ENCODE data around the gene HOXD9.

The HOXD9 gene

GRCh38 chr2:176100547-176101140 lies 21.9 kb upstream of the HOXD9 start:
- no peaks in the 10 kb centered on the region for H3K9me3 ChIP-seq (ENCODE audit: control insufficient read depth, insufficient read depth, low read length)
- DNase-seq (ENCODE audit: low read depth, low spot score) = no peak
- H3K27ac ChIP-seq (ENCODE audit: low read length) = no peak overlapping the region
- peaks cover 80% of the 10 kb centered on the region for H3K27me3 ChIP-seq (ENCODE audit: control insufficient read depth, insufficient read depth, low read length)
- WGBS (ENCODE audit: insufficient coverage, insufficient read length) = no CpG with 5 or more reads among the region's 28 CpGs
- no peak overlapping the region for H3K4me3 ChIP-seq (ENCODE audit: low read length)
- H3K36me3 ChIP-seq (ENCODE audit: control insufficient read depth, insufficient read depth, low read length) = no peaks in the 10 kb centered on the region; the same call in 1 of the 2 replicates
- peaks cover 5% of the 10 kb centered on the region for H3K4me1 ChIP-seq (ENCODE audit: control insufficient read depth, insufficient read depth, low read length)

- peaks cover 87% of the 10 kb centered on the region for H3K27me3 ChIP-seq (ENCODE audit: control insufficient read depth, insufficient read depth, low read length)
- no peak overlapping the region for H3K27ac ChIP-seq (ENCODE audit: low read length)
- DNase-seq (ENCODE audit: low read depth, low spot score) = no peak
- H3K36me3 ChIP-seq (ENCODE audit: control insufficient read depth, insufficient read depth, low read length) = no peaks in the 10 kb centered on the region; the same call in 1 of the 2 replicates
- no peak overlapping the region for H3K4me3 ChIP-seq (ENCODE audit: low read length)
- no CpG with 5 or more reads among the region's 2 CpGs for WGBS (ENCODE audit: insufficient coverage, insufficient read length)
- H3K4me1 ChIP-seq (ENCODE audit: control insufficient read depth, insufficient read depth, low read length) = peaks cover 5% of the 10 kb centered on the region
- no peaks in the 10 kb centered on the region for H3K9me3 ChIP-seq (ENCODE audit: control insufficient read depth, insufficient read depth, low read length)
Measured at GRCh38 chr2:176101216-176101830, 21.2 kb upstream of the HOXD9 start.

GRCh38 chr2:176101842-176102241 lies 20.7 kb upstream of the HOXD9 start:
- no CpG with 5 or more reads among the region's 5 CpGs for WGBS (ENCODE audit: insufficient coverage, insufficient read length)
- H3K4me3 ChIP-seq (ENCODE audit: low read length) = no peak overlapping the region
- peaks cover 5% of the 10 kb centered on the region for H3K4me1 ChIP-seq (ENCODE audit: control insufficient read depth, insufficient read depth, low read length)
- DNase-seq (ENCODE audit: low read depth, low spot score) = no peak
- no peaks in the 10 kb centered on the region for H3K9me3 ChIP-seq (ENCODE audit: control insufficient read depth, insufficient read depth, low read length)
- no peaks in the 10 kb centered on the region; the same call in 1 of the 2 replicates for H3K36me3 ChIP-seq (ENCODE audit: control insufficient read depth, insufficient read depth, low read length)
- H3K27ac ChIP-seq (ENCODE audit: low read length) = no peak overlapping the region
- peaks cover 91% of the 10 kb centered on the region for H3K27me3 ChIP-seq (ENCODE audit: control insufficient read depth, insufficient read depth, low read length)

GRCh38 chr2:176102309-176102866 lies 20.1 kb upstream of the HOXD9 start:
- no peak for DNase-seq (ENCODE audit: low read depth, low spot score)
- no CpG with 5 or more reads among the region's 7 CpGs for WGBS (ENCODE audit: insufficient coverage, insufficient read length)
- Histone ChIP-seq H3K27me3 (ENCODE audit: control insufficient read depth, insufficient read depth, low read length) (peaks cover 97% of the 10 kb centered on the region), H3K27ac (ENCODE audit: low read length) (no peak overlapping the region), H3K4me1 (ENCODE audit: control insufficient read depth, insufficient read depth, low read length) (peaks cover 9% of the 10 kb centered on the region), H3K9me3 (ENCODE audit: control insufficient read depth, insufficient read depth, low read length) (no peaks in the 10 kb centered on the region), H3K4me3 (ENCODE audit: low read length) (no peak overlapping the region), H3K36me3 (ENCODE audit: control insufficient read depth, insufficient read depth, low read length) (no peaks in the 10 kb centered on the region; the same call in 1 of the 2 replicates)

GRCh38 chr2:176103194-176103593 lies 19.3 kb upstream of the HOXD9 start:
- no peak for DNase-seq (ENCODE audit: low read depth, low spot score)
- peaks cover 9% of the 10 kb centered on the region for H3K4me1 ChIP-seq (ENCODE audit: control insufficient read depth, insufficient read depth, low read length)
- WGBS (ENCODE audit: insufficient coverage, insufficient read length) = no CpG with 5 or more reads among the region's 7 CpGs
- no peak overlapping the region for H3K27ac ChIP-seq (ENCODE audit: low read length)
- H3K9me3 ChIP-seq (ENCODE audit: control insufficient read depth, insufficient read depth, low read length) = no peaks in the 10 kb centered on the region
- no peaks in the 10 kb centered on the region; the same call in 1 of the 2 replicates for H3K36me3 ChIP-seq (ENCODE audit: control insufficient read depth, insufficient read depth, low read length)
- H3K27me3 ChIP-seq (ENCODE audit: control insufficient read depth, insufficient read depth, low read length) = peaks cover 96% of the 10 kb centered on the region
- no peak overlapping the region for H3K4me3 ChIP-seq (ENCODE audit: low read length)

GRCh38 chr2:176103742-176104315 lies 18.7 kb upstream of the HOXD9 start:
- no CpG with 5 or more reads among the region's 17 CpGs for WGBS (ENCODE audit: insufficient coverage, insufficient read length)
- Histone ChIP-seq H3K4me3 (ENCODE audit: low read length) (no peak overlapping the region), H3K4me1 (ENCODE audit: control insufficient read depth, insufficient read depth, low read length) (peaks cover 7% of the 10 kb centered on the region), H3K36me3 (ENCODE audit: control insufficient read depth, insufficient read depth, low read length) (no peaks in the 10 kb centered on the region; the same call in 1 of the 2 replicates), H3K27ac (ENCODE audit: low read length) (no peak overlapping the region), H3K27me3 (ENCODE audit: control insufficient read depth, insufficient read depth, low read length) (peaks cover 96% of the 10 kb centered on the region), H3K9me3 (ENCODE audit: control insufficient read depth, insufficient read depth, low read length) (no peaks in the 10 kb centered on the region)
- DNase-seq (ENCODE audit: low read depth, low spot score) = no peak

- Histone ChIP-seq H3K27me3 (ENCODE audit: control insufficient read depth, insufficient read depth, low read length) (peaks cover 96% of the 10 kb centered on the region), H3K4me1 (ENCODE audit: control insufficient read depth, insufficient read depth, low read length) (peaks cover 7% of the 10 kb centered on the region), H3K36me3 (ENCODE audit: control insufficient read depth, insufficient read depth, low read length) (no peaks in the 10 kb centered on the region; the same call in 1 of the 2 replicates), H3K4me3 (ENCODE audit: low read length) (no peak overlapping the region; the same call in 1 of the 2 replicates), H3K27ac (ENCODE audit: low read length) (no peak overlapping the region), H3K9me3 (ENCODE audit: control insufficient read depth, insufficient read depth, low read length) (no peaks in the 10 kb centered on the region)
- WGBS (ENCODE audit: insufficient coverage, insufficient read length) = no CpG with 5 or more reads among the region's 56 CpGs
- DNase-seq (ENCODE audit: low read depth, low spot score) = no peak
Measured at GRCh38 chr2:176104316-176105077, 18.0 kb upstream of the HOXD9 start.

- WGBS (ENCODE audit: insufficient coverage, insufficient read length) = no CpG with 5 or more reads among the region's 25 CpGs
- DNase-seq (ENCODE audit: low read depth, low spot score) = no peak
- H3K4me1 ChIP-seq (ENCODE audit: control insufficient read depth, insufficient read depth, low read length) = peaks cover 5% of the 10 kb centered on the region
- H3K27me3 ChIP-seq (ENCODE audit: control insufficient read depth, insufficient read depth, low read length) = peaks cover 96% of the 10 kb centered on the region
- H3K36me3 ChIP-seq (ENCODE audit: control insufficient read depth, insufficient read depth, low read length) = no peaks in the 10 kb centered on the region; the same call in 1 of the 2 replicates
- H3K4me3 ChIP-seq (ENCODE audit: low read length) = no peak overlapping the region; the same call in 1 of the 2 replicates
- H3K27ac ChIP-seq (ENCODE audit: low read length) = no peak overlapping the region
- H3K9me3 ChIP-seq (ENCODE audit: control insufficient read depth, insufficient read depth, low read length) = no peaks in the 10 kb centered on the region
Measured at GRCh38 chr2:176105078-176105729, 17.3 kb upstream of the HOXD9 start.

- Histone ChIP-seq H3K4me3 (ENCODE audit: low read length) (no peak overlapping the region), H3K27me3 (ENCODE audit: control insufficient read depth, insufficient read depth, low read length) (peaks cover 96% of the 10 kb centered on the region), H3K4me1 (ENCODE audit: control insufficient read depth, insufficient read depth, low read length) (peaks cover 5% of the 10 kb centered on the region), H3K36me3 (ENCODE audit: control insufficient read depth, insufficient read depth, low read length) (no peaks in the 10 kb centered on the region; the same call in 1 of the 2 replicates), H3K9me3 (ENCODE audit: control insufficient read depth, insufficient read depth, low read length) (no peaks in the 10 kb centered on the region), H3K27ac (ENCODE audit: low read length) (no peak overlapping the region)
- no peak for DNase-seq (ENCODE audit: low read depth, low spot score)
- WGBS (ENCODE audit: insufficient coverage, insufficient read length) = no CpG with 5 or more reads among the region's 25 CpGs
Measured at GRCh38 chr2:176105730-176106580, 16.6 kb upstream of the HOXD9 start.
